ENCODE results near the gene NOL3. TPM values are rescaled to one million over a fixed set of nuclear protein-coding genes. Genes with fewer than 3 reads are reported as not detected.

NOL3 gene
- total RNA-seq, 1 donor from 2014 or later: 5.8 TPM

- Mint-ChIP-seq H3K4me1 (peaks cover 32% of the 10 kb centered on the region), H3K27me3 (ENCODE audit: low read depth) (peaks cover 81% of the 10 kb centered on the region), H3K9me3 (no peaks in the 10 kb centered on the region), H3K27ac (ENCODE audit: unreplicated experiment) (no peak overlapping the region), H3K36me3 (ENCODE audit: low read depth) (no peaks in the 10 kb centered on the region), H3K4me3 (peak overlapping the region; percentile 88)
- TF ChIP-seq CTCF (conservative IDR thresholded peaks at IDR 0.05): no peak
- no peak for DNase-seq (ENCODE audit: low read depth, low spot score)
These were observed 761 bp downstream of the NOL3 start for GRCh38 chr16:67170949-67171649.

- H3K27me3 Mint-ChIP-seq (ENCODE audit: low read depth): peaks cover 69% of the 10 kb centered on the region
- no peak overlapping the region for H3K27ac Mint-ChIP-seq (ENCODE audit: unreplicated experiment)
- no peaks in the 10 kb centered on the region for H3K36me3 Mint-ChIP-seq (ENCODE audit: low read depth)
- peak overlapping the region; percentile 87 for H3K4me3 Mint-ChIP-seq
- H3K9me3 Mint-ChIP-seq: no peaks in the 10 kb centered on the region
- no peak for TF ChIP-seq CTCF (conservative IDR thresholded peaks at IDR 0.05)
- no peak for DNase-seq (ENCODE audit: low read depth, low spot score)
- peaks cover 32% of the 10 kb centered on the region for H3K4me1 Mint-ChIP-seq
These were observed 3.0 kb downstream of the NOL3 start for GRCh38 chr16:67173323-67173722.

- H3K27ac Mint-ChIP-seq (ENCODE audit: unreplicated experiment): no peak overlapping the region
- peaks cover 37% of the 10 kb centered on the region for H3K4me1 Mint-ChIP-seq
- peaks cover 2% of the 10 kb centered on the region for H3K36me3 Mint-ChIP-seq (ENCODE audit: low read depth)
- H3K9me3 Mint-ChIP-seq: no peaks in the 10 kb centered on the region
- peaks cover 68% of the 10 kb centered on the region for H3K27me3 Mint-ChIP-seq (ENCODE audit: low read depth)
- no peak for TF ChIP-seq CTCF (conservative IDR thresholded peaks at IDR 0.05)
- H3K4me3 Mint-ChIP-seq: peak overlapping the region; percentile 87
- peak; percentile 65 for DNase-seq (ENCODE audit: low read depth, low spot score)
These were observed 3.7 kb downstream of the NOL3 start for GRCh38 chr16:67173808-67174705.

GRCh38 chr16:67174706-67175231 is 4.4 kb downstream of the NOL3 start:
- no peak overlapping the region for H3K27ac Mint-ChIP-seq (ENCODE audit: unreplicated experiment)
- H3K4me3 Mint-ChIP-seq: peak overlapping the region; percentile 54
- H3K36me3 Mint-ChIP-seq (ENCODE audit: low read depth): peaks cover 2% of the 10 kb centered on the region
- no peaks in the 10 kb centered on the region for H3K9me3 Mint-ChIP-seq
- H3K27me3 Mint-ChIP-seq (ENCODE audit: low read depth): peaks cover 64% of the 10 kb centered on the region
- TF ChIP-seq CTCF (conservative IDR thresholded peaks at IDR 0.05): no peak
- no peak for DNase-seq (ENCODE audit: low read depth, low spot score)
- peaks cover 35% of the 10 kb centered on the region for H3K4me1 Mint-ChIP-seq

GRCh38 chr16:67176662-67177061 is 6.3 kb downstream of the NOL3 start:
- Mint-ChIP-seq H3K36me3 (ENCODE audit: low read depth) (peaks cover 2% of the 10 kb centered on the region), H3K9me3 (no peaks in the 10 kb centered on the region), H3K27me3 (ENCODE audit: low read depth) (peaks cover 49% of the 10 kb centered on the region), H3K4me3 (peak overlapping the region; percentile 5), H3K27ac (ENCODE audit: unreplicated experiment) (no peak overlapping the region), H3K4me1 (peaks cover 19% of the 10 kb centered on the region)
- no peak for DNase-seq (ENCODE audit: low read depth, low spot score)
- TF ChIP-seq CTCF (conservative IDR thresholded peaks at IDR 0.05): no peak

Measured in neural crest cell (in vitro differentiated cells).